ENCODE data around the gene PLXDC1.

GRCh38 chr17:39058524-39058923 lies 92.9 kb downstream of the PLXDC1 start:
- TF ChIP-seq CTCF (IDR thresholded peaks at IDR 0.05) (no peak), ZFX (IDR thresholded peaks at IDR 0.05; ENCODE audit: borderline replicate concordance) (no peak)
